AG10803 (cell line): ENCODE data around the gene FAM135A.

Source experiments
- DNase-seq: peaks from one replicate; pipeline ENCODE4 v3.0.0; 2010; ENCODE audit warnings: low read depth
- H3K4me3 ChIP-seq: 2 replicates; pipeline ENCODE4 v1.5.1; 2011; ENCODE audit warnings: mild to moderate bottlenecking, low read length, control low read depth
- TF ChIP-seq, protein P1 (sequence below): conservative IDR thresholded peaks from 2 replicates; pipeline ENCODE4 v1.5.1; 2011; ENCODE audit warnings: mild to moderate bottlenecking, low read length, control low read depth, inconsistent platforms

FAM135A gene

DNA sequence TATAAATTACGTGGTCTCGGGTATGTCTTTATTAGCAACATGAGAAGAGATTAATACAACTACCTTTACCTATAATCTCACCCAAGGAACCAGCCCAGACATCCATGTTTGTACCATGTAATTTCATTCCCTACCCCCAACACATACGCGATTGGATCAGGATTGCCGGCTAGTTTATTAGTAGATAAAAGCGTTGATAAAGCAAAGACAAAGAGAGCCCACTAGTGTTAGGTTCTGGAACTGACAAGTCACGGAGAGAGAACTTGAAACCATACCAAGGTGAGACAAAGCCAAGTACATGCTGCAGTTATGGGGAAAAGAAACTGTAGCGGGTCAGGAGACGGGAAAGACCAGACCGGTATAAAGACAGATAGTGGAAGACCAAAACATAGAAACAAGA is 37.4 kb upstream of the FAM135A start:
- no peak overlapping the region for H3K4me3 ChIP-seq
- no peak for DNase-seq
- TF ChIP-seq, protein P1, sequence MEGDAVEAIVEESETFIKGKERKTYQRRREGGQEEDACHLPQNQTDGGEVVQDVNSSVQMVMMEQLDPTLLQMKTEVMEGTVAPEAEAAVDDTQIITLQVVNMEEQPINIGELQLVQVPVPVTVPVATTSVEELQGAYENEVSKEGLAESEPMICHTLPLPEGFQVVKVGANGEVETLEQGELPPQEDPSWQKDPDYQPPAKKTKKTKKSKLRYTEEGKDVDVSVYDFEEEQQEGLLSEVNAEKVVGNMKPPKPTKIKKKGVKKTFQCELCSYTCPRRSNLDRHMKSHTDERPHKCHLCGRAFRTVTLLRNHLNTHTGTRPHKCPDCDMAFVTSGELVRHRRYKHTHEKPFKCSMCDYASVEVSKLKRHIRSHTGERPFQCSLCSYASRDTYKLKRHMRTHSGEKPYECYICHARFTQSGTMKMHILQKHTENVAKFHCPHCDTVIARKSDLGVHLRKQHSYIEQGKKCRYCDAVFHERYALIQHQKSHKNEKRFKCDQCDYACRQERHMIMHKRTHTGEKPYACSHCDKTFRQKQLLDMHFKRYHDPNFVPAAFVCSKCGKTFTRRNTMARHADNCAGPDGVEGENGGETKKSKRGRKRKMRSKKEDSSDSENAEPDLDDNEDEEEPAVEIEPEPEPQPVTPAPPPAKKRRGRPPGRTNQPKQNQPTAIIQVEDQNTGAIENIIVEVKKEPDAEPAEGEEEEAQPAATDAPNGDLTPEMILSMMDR, result peak; percentile 35

DNA sequence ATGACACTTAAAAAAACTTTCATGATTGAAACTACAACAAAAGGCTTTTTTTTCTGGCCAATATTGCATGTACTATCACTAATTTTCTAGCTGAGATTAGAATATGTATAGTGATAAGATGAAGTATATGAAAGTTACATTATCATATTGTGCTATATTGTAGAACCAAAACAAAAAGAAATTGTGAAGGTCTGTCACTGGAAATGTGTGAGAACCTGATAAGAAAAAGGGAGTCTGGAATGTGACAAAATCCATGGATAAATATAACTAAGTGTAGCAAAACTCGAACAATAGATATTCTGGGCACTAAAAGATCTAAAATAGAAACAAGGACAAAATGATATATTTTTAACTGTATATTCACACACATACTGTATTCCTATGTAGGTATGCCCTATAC is 36.7 kb upstream of the FAM135A start:
- no peak for DNase-seq
- TF ChIP-seq, protein P1, result no peak
- no peak overlapping the region for H3K4me3 ChIP-seq

DNA sequence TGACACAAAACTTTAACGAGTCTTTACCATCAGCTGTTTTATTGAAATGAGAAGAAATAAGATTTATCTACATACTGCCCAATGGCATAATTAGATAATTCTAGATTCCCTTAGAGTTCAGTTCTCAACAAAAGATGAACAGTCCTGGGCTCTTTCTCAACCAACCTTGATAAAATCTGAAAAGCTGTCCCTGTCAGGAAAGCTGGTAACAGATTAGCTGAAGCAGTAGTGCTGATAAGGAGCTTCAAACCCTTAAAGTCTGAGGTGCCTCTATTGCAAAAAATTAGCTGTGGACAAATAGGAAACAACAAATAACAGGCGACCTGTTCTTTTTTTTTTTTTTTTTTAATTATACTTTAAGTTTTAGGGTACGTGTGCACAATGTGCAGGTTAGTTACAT is 35.9 kb upstream of the FAM135A start:
- TF ChIP-seq, protein P1, result no peak
- no peak for DNase-seq

DNA sequence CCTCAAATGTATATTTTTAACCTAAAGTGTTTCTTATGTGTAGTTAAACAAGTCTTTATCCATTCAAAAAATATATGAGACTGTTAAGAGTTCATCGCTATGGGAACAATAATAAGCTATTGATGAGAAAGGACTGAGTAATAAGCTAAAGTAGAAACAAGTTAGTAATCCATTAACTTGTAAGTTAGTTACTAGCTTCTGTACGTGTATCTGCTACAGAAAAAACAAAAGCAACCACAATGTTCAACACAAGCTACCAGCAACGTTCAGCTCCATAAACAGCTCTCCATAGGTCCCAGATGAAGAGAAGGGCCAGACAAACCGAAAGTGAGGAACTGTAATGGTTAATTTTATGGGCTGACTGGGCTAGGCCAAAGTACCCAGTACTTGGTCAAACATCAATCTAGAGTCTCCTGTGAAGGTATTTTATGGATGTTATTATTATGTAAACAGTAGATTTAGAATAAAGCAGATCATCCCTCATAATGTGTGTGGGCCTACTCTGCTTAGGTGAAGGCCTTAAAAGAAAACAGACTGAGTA is 33.8 kb upstream of the FAM135A start:
- no peak overlapping the region for H3K4me3 ChIP-seq
- no peak for DNase-seq
- TF ChIP-seq, protein P1, result no peak

More for the DNA sequence above, 35.9 kb upstream of the FAM135A start:
- no peak overlapping the region for H3K4me3 ChIP-seq

DNA sequence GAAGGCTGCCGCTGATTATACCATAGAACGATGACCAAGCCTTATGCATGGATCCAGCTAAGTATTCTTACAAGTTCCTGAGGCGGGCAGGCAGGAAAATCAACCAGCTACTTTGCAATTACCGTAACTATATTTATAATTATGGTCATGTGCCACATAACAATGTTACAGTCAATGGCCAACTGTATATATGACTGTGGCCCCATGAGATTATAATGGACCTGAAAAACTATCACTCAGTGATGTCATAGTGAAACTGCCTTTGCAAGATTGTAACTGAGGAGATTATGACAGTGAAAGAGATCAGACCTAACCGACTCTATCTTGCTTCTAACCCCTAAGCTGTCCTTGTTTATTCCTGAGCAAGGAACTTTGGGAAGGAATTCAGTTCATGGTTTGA is 33.1 kb upstream of the FAM135A start:
- no peak overlapping the region for H3K4me3 ChIP-seq
- no peak for DNase-seq
- TF ChIP-seq, protein P1, result no peak

DNA sequence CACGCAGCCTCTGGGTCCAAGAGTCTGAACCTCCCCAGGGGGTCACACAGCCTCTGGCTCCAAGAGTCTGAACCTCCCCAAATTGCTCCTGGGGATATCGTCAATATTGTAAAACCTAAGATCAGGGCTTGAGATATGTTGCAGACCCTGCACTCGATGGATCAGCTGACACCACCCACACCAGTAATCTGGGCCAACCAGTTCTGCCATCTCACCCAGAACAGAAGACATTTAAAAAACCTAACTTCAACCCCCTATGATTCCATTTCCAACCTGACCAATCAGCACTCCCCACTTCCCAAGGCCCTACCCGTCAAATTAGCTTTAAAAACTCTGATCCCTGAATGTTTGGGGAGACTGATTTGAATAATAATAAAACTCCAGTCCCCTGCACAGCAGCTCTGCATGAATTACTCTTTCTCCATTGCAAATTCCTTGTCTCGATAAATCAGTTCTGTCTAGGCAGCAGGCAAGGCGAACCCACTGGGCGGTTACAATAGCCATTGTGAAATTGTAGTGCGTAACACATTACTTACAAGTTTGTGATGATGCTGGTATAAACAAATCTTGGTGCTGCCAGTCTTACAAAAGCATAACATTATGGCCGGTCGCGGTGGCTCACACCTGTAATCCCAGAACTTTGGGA is 32.4 kb upstream of the FAM135A start:
- no peak for DNase-seq
- H3K4me3 ChIP-seq, result no peak overlapping the region
- TF ChIP-seq, protein P1, result no peak

DNA sequence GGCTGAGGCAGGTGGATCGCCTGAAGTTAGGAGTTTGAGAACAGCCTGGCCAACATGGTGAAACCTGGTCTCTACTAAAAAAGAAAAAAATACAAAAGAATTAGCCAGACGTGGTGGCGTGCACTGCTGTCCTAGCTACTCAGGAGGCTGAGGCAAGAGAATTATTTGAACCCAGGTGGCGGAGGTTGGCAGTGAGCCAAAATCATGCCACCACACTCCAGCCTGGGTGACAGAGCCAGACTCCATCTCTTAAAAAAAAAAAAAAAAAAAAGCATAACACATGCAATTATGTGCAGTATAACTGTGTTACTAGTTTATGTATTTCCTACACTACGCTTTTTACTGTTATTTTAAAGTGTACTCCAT is 31.9 kb upstream of the FAM135A start:
- no peak for DNase-seq
- no peak overlapping the region for H3K4me3 ChIP-seq
- TF ChIP-seq, protein P1, result no peak
